AG09319 (cell line): ENCODE results near the gene FYB1.

Experiments used
- DNase-seq: peaks from one replicate; pipeline ENCODE4 v3.0.0-alpha.2; 2010; ENCODE audit warnings: low read depth; ENCODE audit errors: extremely low read depth
- CTCF ChIP-seq: IDR thresholded peaks from 2 replicates; pipeline ENCODE4 v1.5.1; 2011; ENCODE audit warnings: low read depth, mild to moderate bottlenecking, inconsistent platforms, low read length, moderate library complexity

FYB1 gene

GRCh38 chr5:39151745-39152144 is 67.6 kb downstream of the FYB1 start:
- DNase-seq = no peak
- no peak for TF ChIP-seq CTCF

GRCh38 chr5:39149966-39150365 is 69.4 kb downstream of the FYB1 start:
- no peak for TF ChIP-seq CTCF
- DNase-seq = no peak

GRCh38 chr5:39148983-39149534 is 70.3 kb downstream of the FYB1 start:
- DNase-seq = no peak
- peak; percentile 32 for TF ChIP-seq CTCF

- no peak for DNase-seq
- no peak for TF ChIP-seq CTCF
These were observed 72.4 kb downstream of the FYB1 start for GRCh38 chr5:39146831-39147540.

GRCh38 chr5:39143151-39143860 is 76.1 kb downstream of the FYB1 start:
- DNase-seq = no peak
- no peak for TF ChIP-seq CTCF

- no peak for DNase-seq
- no peak for TF ChIP-seq CTCF
These were observed 78.7 kb downstream of the FYB1 start for GRCh38 chr5:39140558-39141168.

GRCh38 chr5:39138892-39139291 is 80.5 kb downstream of the FYB1 start:
- peak; percentile 4 for DNase-seq
- TF ChIP-seq CTCF = no peak
